Measurements from ENCODE around the gene GYG1. TPM values are rescaled to one million over a fixed set of nuclear protein-coding genes. Genes with fewer than 3 reads are reported as not detected.

Gene GYG1
- total and polyA plus RNA-seq, 2 of the 4 experiments (the other 2 are of a cell fraction): 48.4 to 90.3 TPM

DNA sequence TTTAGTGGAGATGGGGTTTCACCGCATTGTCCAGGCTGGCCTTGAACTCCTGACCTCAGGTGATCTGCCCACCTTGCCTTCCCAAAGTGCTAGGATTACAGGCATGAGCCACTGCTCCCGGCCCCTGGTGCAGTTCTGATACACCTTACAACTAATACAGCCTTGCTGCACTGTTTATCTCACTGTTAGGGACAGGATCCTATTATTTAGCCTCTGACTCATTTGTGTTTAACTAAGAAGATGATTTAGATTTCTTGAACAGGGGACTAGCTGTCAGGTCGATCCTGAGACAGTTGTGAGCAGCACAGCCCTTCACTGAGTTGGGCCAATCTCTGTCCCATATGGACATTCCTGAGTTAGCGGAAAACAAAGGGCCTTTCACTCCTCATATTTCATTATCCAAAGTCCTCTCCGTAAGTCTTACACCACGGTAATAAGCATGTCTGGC is 19.2 kb downstream of the GYG1 start:
- H2AK5ac ChIP-seq (ENCODE audit: low read depth, low read length): peak overlapping the region; percentile 31; the same call in 1 of the 2 replicates
- no CpG with 5 or more reads among the region's 6 CpGs for WGBS, 2 experiments (ENCODE audit: extremely low coverage in 2 of 2, insufficient read length in 1 of 2)
- H3K27me3 ChIP-seq (ENCODE audit: control insufficient read depth, insufficient read depth, low read length): no peaks in the 10 kb centered on the region
- no peak overlapping the region for H3K14ac ChIP-seq (replicated peaks; ENCODE audit: low read depth, low read length)
- H2AK9ac ChIP-seq (replicated peaks; ENCODE audit: low read depth, low read length, poor library complexity): no peak overlapping the region
- peak overlapping the region; percentile 91 for H2BK5ac ChIP-seq (ENCODE audit: low read depth, low read length, poor library complexity, severe bottlenecking)
- dilution Hi-C loops (cut with HindIII; ENCODE audit: low sequenced_read_pairs, unreplicated experiment): no loop called here
- H3K27ac ChIP-seq (ENCODE audit: insufficient read depth, low read length): peak overlapping the region; percentile 44; the same call in 1 of the 2 replicates
- ChIA-PET CTCF (no interaction called here), POLR2A (ENCODE audit: unreplicated experiment) (no interaction called here)
- no peak overlapping the region; the same call in 1 of the 2 replicates for H4K5ac ChIP-seq (ENCODE audit: low read depth, low read length)
- H4K20me1 ChIP-seq (ENCODE audit: insufficient read depth, low read length): no peaks in the 10 kb centered on the region
- no peaks in the 10 kb centered on the region for H3K9me3 ChIP-seq (ENCODE audit: control insufficient read depth, insufficient read depth, low read length)
- peak; percentile 87 for DNase-seq
- peak; percentile 84 for ATAC-seq (ENCODE audit: low read depth)
- H3K9ac ChIP-seq (ENCODE audit: low read depth, low read length): no peak overlapping the region; the same call in 1 of the 2 replicates
- in situ Hi-C loops (cut with MboI; ENCODE audit: low sequenced_read_pairs): no loop called here
- H2AFZ ChIP-seq (replicated peaks; ENCODE audit: low read length, poor library complexity): no peak overlapping the region
- 0 out of 3 replicates have a peak overlapping the region, but pooled peaks have one; percentile 33 for H2BK15ac ChIP-seq (ENCODE audit: low read depth, low read length)
- no peak overlapping the region for H3K4me3 ChIP-seq (ENCODE audit: insufficient read depth, low read depth, low read length)
- H3K79me1 ChIP-seq (ENCODE audit: low read depth in 1 of 2, low read length in 2 of 2): peaks cover 28 to 66% of the 10 kb centered on the region in 2 experiments
- peak overlapping the region; percentile 65 for H4K91ac ChIP-seq (ENCODE audit: insufficient read depth, low read depth, low read length)
- TF ChIP-seq CHD1 (IDR thresholded peaks at IDR 0.05; ENCODE audit: low read depth, low read length) (no peak), RFX5 (IDR thresholded peaks at IDR 0.05; ENCODE audit: low read depth, low read length) (no peak), MAFK (IDR thresholded peaks at IDR 0.05; ENCODE audit: low read depth, low read length) (peak; percentile 23; the same call in 1 of the 2 replicates), NFE2L2 (IDR thresholded peaks at IDR 0.05; ENCODE audit: low read depth, low read length) (no peak), BHLHE40 (IDR thresholded peaks at IDR 0.05; ENCODE audit: low read depth, low read length) (no peak), SMC3 (IDR thresholded peaks at IDR 0.05; ENCODE audit: low read depth, low read length) (no peak), MXI1 (IDR thresholded peaks at IDR 0.05; ENCODE audit: borderline replicate concordance, low read depth, low read length) (no peak), RCOR1 (IDR thresholded peaks at IDR 0.05; ENCODE audit: insufficient replicate concordance, low read length) (no peak), RAD21 (IDR thresholded peaks at IDR 0.05; ENCODE audit: low read length) (no peak), CEBPB (IDR thresholded peaks at IDR 0.05; ENCODE audit: low read depth, low read length) (no peak), FOS (IDR thresholded peaks at IDR 0.05; ENCODE audit: low read depth, low read length) (peak; percentile 48)
- TF ChIP-seq, protein P1, sequence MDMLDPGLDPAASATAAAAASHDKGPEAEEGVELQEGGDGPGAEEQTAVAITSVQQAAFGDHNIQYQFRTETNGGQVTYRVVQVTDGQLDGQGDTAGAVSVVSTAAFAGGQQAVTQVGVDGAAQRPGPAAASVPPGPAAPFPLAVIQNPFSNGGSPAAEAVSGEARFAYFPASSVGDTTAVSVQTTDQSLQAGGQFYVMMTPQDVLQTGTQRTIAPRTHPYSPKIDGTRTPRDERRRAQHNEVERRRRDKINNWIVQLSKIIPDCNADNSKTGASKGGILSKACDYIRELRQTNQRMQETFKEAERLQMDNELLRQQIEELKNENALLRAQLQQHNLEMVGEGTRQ (IDR thresholded peaks at IDR 0.05; ENCODE audit: low read depth, low read length): no peak
- TF ChIP-seq, protein P2, sequence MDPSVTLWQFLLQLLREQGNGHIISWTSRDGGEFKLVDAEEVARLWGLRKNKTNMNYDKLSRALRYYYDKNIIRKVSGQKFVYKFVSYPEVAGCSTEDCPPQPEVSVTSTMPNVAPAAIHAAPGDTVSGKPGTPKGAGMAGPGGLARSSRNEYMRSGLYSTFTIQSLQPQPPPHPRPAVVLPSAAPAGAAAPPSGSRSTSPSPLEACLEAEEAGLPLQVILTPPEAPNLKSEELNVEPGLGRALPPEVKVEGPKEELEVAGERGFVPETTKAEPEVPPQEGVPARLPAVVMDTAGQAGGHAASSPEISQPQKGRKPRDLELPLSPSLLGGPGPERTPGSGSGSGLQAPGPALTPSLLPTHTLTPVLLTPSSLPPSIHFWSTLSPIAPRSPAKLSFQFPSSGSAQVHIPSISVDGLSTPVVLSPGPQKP (IDR thresholded peaks at IDR 0.05; ENCODE audit: borderline replicate concordance, low read depth, low read length): no peak
- TF ChIP-seq, protein P3, sequence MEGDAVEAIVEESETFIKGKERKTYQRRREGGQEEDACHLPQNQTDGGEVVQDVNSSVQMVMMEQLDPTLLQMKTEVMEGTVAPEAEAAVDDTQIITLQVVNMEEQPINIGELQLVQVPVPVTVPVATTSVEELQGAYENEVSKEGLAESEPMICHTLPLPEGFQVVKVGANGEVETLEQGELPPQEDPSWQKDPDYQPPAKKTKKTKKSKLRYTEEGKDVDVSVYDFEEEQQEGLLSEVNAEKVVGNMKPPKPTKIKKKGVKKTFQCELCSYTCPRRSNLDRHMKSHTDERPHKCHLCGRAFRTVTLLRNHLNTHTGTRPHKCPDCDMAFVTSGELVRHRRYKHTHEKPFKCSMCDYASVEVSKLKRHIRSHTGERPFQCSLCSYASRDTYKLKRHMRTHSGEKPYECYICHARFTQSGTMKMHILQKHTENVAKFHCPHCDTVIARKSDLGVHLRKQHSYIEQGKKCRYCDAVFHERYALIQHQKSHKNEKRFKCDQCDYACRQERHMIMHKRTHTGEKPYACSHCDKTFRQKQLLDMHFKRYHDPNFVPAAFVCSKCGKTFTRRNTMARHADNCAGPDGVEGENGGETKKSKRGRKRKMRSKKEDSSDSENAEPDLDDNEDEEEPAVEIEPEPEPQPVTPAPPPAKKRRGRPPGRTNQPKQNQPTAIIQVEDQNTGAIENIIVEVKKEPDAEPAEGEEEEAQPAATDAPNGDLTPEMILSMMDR (conservative IDR thresholded peaks at IDR 0.05; ENCODE audit: low read depth, low read length): no peak
- H2BK20ac ChIP-seq (ENCODE audit: low read depth, low read length): peak overlapping the region; percentile 74; the same call in 1 of the 2 replicates
- H4K8ac ChIP-seq (ENCODE audit: low read depth in 2 of 2, low read length in 2 of 2): 0 out of 4 replicates have a peak overlapping the region, but pooled peaks of 1 of the 2 experiments have one; percentile 65
- H3K9me1 ChIP-seq (ENCODE audit: insufficient read depth, low read length): peaks cover 31% of the 10 kb centered on the region
- intact Hi-C loops (cut with micrococcal nuclease): no loop called here
- H3K23ac ChIP-seq (ENCODE audit: low read depth, low read length): peak overlapping the region; percentile 37; the same call in 1 of the 2 replicates
- H3K36me3 ChIP-seq (ENCODE audit: control insufficient read depth, insufficient read depth, low read length): peaks cover 21% of the 10 kb centered on the region
- H3K4me1 ChIP-seq (ENCODE audit: control insufficient read depth, insufficient read depth, low read length): peaks cover 24% of the 10 kb centered on the region
- peak overlapping the region; percentile 74; the same call in 1 of the 2 replicates for H3K18ac ChIP-seq (ENCODE audit: low read depth, low read length)
- H3K4me2 ChIP-seq (ENCODE audit: low read depth, low read length): peak overlapping the region; percentile 44; the same call in 1 of the 2 replicates
- H2BK120ac ChIP-seq (ENCODE audit: low read depth, low read length): peak overlapping the region; percentile 83; the same call in 1 of the 2 replicates
- peak overlapping the region; percentile 21 for H3K4ac ChIP-seq (ENCODE audit: low read depth, low read length)
- BruUV-seq (replicated peaks): no TSS peak
- H3K56ac ChIP-seq (ENCODE audit: extremely low read depth, insufficient read depth, low read length): no peak overlapping the region
